HG03108 (cell line): ENCODE measurements around the gene MYOZ3.

Experiments
- ATAC-seq: cut with Tn5 transposase; IDR thresholded peaks from one replicate; pipeline ENCODE4 v1.9.1; 2021; ENCODE audit warnings: moderate library complexity; ENCODE audit not compliant: unreplicated experiment

MYOZ3 gene, protein sequence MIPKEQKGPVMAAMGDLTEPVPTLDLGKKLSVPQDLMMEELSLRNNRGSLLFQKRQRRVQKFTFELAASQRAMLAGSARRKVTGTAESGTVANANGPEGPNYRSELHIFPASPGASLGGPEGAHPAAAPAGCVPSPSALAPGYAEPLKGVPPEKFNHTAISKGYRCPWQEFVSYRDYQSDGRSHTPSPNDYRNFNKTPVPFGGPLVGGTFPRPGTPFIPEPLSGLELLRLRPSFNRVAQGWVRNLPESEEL

GRCh38 chr5:150661086-150661485 lies at the start of gene MYOZ3:
TSS of gene MYOZ3 (plus strand) at chr5:150661251. CDS start at chr5:150662942, 1,691 bp downstream.
- no peak for ATAC-seq

DNA sequence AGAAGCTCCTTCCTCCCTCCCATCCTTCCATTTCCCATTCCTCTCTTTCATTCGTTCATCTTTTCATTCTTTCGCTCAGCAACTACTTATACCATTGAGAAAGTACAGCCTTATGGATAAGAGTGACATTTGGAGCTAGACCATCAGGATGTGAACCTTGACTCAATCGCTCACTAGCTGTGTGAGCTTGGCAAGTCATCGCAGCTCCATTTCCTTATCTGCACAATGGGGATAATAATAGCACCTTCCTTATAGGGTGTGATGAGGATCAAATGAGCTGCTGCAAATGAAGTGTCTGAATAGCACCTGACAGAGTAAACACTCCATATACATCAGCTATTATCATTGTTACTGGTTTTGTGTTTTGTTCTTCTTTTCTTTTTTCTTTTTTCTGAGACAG lies 48.6 kb upstream of the MYOZ3 start:
- ATAC-seq, result no peak

DNA sequence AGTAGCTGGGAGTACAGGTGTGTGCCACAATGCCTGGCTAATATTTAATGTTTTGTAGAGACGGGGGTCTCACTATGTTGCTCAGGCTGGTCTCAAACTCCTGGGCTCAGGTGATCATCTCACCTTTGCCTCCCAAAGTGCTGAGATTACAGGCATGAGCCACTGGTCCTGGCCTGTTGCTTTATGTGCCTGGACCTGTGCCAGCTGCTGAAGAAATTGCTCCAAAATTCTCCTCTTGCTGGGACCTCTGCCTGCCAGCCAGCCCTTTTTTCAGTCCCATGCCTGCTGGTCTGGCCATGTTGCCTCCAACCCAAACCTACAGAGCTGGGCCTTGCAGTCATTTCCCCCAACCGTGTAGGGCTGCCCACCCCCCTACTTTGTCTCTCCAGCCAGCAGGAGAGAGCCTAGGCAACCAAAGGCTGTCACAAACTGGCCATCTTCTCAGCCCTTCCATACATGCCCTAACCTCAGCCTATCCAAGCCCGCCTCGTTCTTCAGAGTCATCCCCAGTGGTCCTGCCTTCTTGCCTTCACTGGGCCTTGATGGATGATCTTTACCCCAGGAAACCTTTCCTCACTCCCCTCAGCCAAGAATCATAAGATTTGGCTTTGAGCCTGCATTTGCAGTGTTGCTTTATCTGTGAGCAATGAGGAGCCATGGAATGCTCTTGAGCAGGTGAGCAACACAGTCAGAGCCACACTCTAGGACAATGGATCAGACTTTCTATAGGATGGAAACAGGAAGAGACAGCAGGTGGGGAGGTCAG lies 48.0 kb upstream of the MYOZ3 start:
- no peak for ATAC-seq

DNA sequence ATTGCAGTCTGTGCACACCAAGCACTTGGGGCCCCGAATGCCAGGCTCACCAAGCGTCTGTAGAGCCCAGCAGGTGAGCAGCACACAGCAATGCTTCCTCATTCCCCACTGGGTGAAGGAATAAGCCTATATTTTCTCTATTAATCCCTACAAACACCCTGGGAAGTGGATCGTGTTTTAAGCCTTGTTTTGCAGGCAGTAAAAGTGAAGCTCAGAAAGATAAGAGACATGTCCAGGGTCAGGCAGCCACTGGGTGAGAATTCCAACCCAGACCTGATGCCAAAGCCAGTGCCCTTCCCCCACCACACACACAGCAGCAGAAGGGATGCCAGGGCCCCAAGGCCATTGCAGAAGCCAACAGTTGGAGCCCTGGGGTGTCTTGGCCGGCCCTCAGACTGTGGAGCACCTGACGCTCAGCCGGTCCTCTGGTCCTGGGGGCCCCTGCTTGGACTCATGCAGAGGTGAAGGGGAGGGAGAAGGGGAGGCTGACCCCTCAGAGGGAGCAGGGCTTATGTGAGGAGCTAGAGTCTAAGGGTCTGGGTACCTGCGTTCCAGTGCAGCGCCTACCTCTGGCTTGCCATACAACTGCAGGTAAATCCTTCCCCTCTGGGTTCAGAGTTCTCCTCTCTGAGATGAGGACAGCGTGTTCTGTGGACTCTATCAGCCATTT lies 46.9 kb upstream of the MYOZ3 start:
- no peak for ATAC-seq

GRCh38 chr5:150614661-150615060 lies 46.4 kb upstream of the MYOZ3 start:
- no peak for ATAC-seq

DNA sequence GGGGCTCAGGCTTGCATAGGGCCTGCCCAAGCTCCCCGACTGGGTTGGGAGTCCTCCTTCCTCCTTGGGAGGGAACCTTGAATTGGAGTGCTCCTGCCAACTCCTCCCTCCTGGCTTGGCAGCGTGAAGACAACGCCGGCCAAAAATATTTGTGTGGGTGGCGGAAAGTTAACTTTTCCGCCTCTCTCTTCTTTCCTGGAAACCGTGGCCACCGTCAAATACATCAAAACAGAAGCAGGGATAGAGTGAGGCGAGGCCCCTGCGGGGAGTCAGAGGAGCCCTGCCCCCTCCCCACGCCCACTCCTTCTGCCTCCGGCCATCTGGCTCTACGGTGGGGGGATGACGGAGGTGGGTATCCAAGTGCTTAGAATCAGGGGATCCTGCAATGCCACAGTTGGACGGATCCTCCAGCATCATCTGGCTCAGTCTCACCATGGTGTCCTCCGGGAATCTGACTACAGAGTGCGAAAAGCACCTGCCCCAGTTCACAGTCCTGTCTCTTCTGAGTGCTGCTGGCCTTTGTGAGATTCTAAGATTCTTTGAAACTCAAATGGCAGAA lies 45.8 kb upstream of the MYOZ3 start:
- no peak for ATAC-seq

DNA sequence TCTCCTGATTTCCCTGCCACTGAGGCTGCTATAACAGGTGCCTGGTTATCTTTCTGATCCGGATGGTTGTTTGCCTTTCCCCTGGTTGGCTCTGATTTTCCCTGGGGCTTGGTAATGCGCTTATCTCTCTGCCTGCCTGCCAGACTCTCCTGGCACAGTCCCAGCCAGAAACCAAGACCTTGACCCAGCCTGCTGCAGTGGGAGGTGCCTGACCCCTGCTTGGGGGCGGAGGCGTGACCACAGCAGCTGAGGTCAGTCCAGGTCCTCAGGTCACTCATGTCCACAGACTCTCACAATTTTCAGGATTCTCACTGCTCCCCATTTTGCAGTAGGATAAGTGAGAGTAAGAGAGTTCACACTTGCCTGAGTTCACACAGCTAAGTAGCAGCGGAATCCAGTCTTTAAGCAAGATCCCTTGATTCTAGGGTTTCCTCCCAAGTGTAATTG lies 45.0 kb upstream of the MYOZ3 start:
- no peak for ATAC-seq

DNA sequence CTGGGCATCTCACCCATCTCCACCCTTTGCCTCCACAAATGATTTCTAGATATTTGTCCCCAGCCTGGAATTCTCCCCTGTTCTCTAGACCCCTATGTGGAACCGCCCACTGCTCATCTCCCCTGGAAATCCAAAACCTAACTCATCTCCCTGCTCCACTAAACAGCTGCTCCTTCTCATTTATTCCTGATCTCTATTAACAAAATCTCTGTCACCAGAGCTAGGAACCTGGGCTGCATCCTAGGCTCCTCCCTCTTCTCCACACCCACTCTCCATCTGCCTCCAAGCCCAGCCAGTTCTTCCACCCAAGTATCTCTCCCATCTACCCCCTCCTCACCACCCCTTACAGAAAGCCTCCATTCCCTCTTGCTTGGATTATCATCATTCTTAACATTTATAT lies 44.5 kb upstream of the MYOZ3 start:
- ATAC-seq, result no peak

DNA sequence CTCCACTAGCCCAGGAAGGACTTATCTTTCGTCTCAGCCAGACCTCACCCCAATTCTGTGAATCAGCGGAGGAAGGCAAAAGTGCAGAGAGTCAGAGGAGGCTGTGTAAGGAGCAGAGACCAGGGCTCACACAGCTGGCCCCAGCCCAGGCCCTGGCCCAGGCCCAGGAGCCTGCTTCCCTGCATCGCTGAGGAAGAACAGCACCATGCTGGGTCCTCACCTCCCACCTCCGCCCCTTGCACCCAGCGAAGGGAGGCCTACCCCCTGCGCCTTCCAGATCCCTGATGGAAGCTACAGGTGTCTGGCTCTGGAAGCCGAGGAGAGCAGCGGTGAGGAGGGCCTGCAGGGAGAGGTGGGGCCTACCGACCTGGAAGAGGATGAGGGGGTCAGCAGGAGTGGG lies 42.9 kb upstream of the MYOZ3 start:
- ATAC-seq, result no peak

DNA sequence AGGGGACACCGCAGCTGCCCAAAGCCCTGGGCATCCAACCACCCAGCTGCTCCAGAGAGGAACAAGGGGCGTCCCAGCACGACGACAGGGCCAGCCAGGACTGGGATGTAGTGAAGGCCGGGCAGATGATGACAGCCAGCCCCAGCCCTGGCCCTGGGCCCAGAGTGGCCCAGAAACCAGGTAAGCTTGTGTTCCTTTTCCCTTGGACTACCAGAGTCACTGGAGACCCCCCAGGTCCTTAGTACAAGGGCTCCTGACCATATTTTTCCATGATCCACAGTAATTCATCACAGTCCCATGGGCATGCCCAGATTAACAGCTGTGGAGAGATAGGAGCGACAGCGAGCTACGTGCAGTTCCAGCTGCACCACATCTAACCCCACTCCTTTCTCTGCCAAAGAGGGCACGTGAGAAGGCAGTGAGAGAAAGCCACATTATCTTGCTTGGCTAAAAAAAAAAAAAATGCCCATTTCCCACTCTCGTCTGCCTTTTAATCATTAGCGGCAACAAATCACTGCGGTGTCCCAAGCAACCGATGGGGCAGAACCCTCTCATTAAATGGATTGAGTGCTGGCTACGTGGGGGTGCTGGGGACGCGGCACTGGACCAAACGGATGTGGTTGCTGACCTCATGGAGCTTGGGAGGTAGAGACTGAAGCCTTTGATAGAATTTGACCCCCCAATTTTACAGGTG lies 42.3 kb upstream of the MYOZ3 start:
- ATAC-seq, result no peak

- ATAC-seq, result no peak
Observed at GRCh38 chr5:150619359-150620230, 41.5 kb upstream of the MYOZ3 start.

DNA sequence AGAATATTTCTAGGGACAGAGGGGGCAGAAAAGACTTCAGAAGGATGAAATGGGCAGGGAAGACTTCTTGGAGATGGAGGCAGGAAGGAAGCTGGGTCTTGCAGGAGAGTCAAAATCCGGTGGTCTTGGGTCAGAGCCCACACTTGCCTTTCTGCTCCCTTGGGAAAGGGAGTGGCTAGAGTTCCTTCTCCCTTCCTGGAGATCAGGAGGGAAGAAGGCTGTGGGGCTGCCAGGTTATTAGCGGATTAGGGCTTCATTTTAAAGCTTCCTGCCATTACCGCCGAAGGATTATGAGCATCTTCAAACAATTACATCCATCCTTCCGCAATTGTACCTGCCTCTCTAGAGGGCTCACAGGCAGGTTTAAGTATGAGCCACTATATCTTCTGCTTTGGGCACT lies 39.8 kb upstream of the MYOZ3 start:
- ATAC-seq, result no peak

DNA sequence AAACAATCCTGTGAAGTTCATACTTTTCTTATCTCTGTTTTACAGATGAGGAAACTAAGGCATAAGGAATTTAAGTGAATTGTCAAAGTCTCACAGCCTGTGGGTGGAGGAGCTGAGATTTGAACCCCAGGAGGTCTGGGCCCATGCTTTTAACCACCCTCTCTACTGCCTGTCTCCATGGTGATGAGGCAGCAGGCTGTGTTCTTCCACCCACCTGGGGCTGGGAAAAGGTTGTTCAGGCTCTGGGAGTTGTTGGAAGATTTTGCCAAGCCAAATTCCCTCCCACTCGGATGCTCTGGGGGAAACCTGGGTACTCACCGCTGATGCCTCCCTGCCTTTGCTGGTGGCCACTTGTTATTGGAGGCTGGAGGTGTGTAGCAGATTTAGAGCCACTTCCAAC lies 38.9 kb upstream of the MYOZ3 start:
- ATAC-seq, result no peak

GRCh38 chr5:150623152-150623877 lies 37.7 kb upstream of the MYOZ3 start:
- ATAC-seq, result no peak

DNA sequence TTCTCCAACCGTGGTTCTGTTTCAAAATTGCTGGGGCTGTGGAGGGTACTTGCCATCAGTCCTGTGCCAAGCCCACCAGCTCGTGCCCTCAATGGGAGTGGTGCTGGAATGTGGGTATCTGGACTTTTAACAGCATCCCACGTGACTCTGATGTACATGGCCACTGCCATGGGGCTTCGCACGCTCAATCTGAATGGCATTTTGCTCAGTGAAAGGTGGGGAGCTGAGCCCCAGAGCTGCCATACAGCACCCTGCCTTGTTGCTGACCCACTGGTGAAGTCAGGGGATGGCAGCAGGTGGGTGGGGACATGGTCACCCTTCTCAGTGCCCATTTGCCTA lies 37.2 kb upstream of the MYOZ3 start:
- ATAC-seq, result no peak

DNA sequence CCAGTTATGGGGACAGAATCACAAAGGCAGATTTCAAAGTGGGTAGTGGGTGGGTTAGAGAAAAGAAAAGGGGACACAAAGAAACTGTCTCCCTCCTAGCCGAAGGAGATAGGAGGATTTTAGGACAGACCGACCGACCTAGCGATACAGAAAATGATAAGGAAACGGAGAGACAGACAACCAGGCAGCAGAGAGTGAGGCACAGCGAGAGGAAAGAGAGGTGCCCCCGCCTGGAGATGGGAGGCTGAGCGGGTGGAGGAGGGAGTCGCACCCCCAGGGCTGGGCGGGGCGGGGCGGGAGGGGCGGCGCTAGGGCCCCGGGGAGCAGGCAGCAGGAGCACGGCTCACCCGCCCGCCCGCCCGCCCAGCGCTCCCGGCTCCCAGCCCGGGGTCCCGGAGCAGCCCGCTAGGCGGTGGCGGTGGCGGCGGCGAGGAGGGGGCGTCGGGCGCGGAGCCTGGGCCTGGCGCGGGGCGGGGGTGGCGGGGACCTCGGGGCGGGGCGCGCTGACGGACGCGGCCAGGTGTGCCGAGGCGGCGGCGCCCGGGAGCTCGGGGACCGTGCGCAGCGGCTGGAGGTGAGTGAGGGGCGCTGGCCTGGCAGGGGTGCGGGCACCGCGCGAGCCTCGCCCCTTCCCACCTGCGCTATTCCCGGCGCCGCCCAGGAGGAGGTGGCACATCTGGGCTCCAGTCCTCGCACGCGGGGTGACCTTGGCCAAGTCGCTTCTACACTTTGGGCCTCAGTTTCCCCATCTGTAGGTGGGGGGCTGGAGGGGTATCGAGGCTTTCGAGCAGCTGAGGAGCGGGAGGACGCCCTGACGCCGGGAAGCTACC lies 36.5 kb upstream of the MYOZ3 start:
- no peak for ATAC-seq

DNA sequence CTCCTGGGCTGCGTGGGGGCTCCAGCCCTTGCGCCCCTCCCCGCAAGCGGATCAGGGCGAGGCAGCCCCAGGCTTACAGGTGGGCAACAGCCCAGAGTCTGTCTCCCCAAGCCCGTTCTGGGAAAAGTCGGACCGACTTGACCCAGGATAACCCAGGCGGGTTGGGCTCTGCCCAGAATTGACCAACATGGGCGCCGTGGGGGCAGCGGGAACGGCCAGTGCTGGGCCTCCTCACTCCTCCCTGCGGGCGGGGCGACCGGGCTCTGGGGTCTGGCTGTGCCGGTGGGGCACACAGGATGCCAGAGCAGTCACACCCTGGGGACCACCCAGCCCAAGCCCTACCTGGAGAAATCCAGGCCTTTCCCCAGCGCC lies 35.9 kb upstream of the MYOZ3 start:
- ATAC-seq, result no peak

- peak; percentile 47 for ATAC-seq
Observed at GRCh38 chr5:150625831-150626746, 35.0 kb upstream of the MYOZ3 start.
